Measurements from ENCODE around the gene MMP7.

DNA sequence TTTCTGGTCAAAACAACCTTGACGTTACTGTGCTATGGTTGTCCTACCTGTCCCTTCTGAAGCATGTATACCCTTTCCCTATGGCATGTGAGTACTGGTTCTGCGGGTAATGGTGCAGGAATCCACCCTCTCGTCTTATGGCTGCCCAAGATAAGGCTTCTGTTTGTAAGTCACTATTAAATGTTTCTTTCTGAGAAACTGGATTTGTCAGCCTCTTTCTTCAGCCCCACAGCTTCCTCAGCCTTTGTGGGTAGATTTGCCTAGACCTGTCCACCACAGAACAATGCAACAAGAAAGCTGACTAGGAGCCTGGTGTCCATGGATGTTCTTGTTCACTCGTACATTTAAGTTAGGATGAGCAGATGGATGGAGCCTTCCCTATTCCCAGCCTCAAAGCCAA lies 14.4 kb downstream of the MMP7 start:
- TF ChIP-seq CTCF (IDR thresholded peaks at IDR 0.05) = no peak
- TF ChIP-seq POLR2A (IDR thresholded peaks at IDR 0.05) = no peak

All from adrenal gland (tissue), 5 donors.